Esophagus mucosa (tissue), 1 donor: ENCODE data around the gene TBX10. TPM values are rescaled to one million over a fixed set of nuclear protein-coding genes. Genes with fewer than 3 reads are reported as not detected.
"Not testable (repeated sequence)": the region's sequence is repeated elsewhere in the genome, so short reads cannot be mapped to it uniquely, and the experiment has no call there.

Experiments
- ATAC-seq: fragments of 200-7000 bp; cut with Tn5 transposase; one replicate; pipeline ENCODE4 v1.9.1; 2020
- total RNA-seq: library from RNA; stranded (reverse); gene quantifications from one replicate; pipeline ENCODE4 v1.2.4, GENCODE V29; 2023
- donor health status: DM: yes; HTN: yes; CAD: no.

The TBX10 gene
- total RNA-seq, 1 donor from 2014 or later = not detected

- no peak for ATAC-seq
Observed at GRCh38 chr11:67631411-67631810, 8.2 kb downstream of the TBX10 start.

- no peak for ATAC-seq
Observed at GRCh38 chr11:67630943-67631331, 8.6 kb downstream of the TBX10 start.

- peak; percentile 85 for ATAC-seq
Observed at GRCh38 chr11:67630228-67630942, 9.2 kb downstream of the TBX10 start.

- ATAC-seq = peak; percentile 68
Observed at GRCh38 chr11:67629386-67630227, 10.0 kb downstream of the TBX10 start, which contains the start of gene NUDT8. Gene NUDT8, minus strand, starts transcription at chr11:67629937. Its CDS starts 26 bp downstream, at chr11:67629911.

GRCh38 chr11:67628710-67629385 is 10.7 kb downstream of the TBX10 start:
- peak; percentile 37 for ATAC-seq

GRCh38 chr11:67627812-67628624 is 11.5 kb downstream of the TBX10 start:
- ATAC-seq = no peak

GRCh38 chr11:67627441-67627811 is 12.1 kb downstream of the TBX10 start:
- ATAC-seq = no peak

- ATAC-seq = no peak
Observed at GRCh38 chr11:67626970-67627369, 12.6 kb downstream of the TBX10 start.

- not testable (repeated sequence) for ATAC-seq
Observed at GRCh38 chr11:67626131-67626833, 13.3 kb downstream of the TBX10 start.

GRCh38 chr11:67623795-67624194 is 15.8 kb downstream of the TBX10 start:
- ATAC-seq = not testable (repeated sequence)

GRCh38 chr11:67622905-67623304 is 16.7 kb downstream of the TBX10 start:
- not testable (repeated sequence) for ATAC-seq

- ATAC-seq = not testable (repeated sequence)
Observed at GRCh38 chr11:67621928-67622327, 17.6 kb downstream of the TBX10 start.

- not testable (repeated sequence) for ATAC-seq
Observed at GRCh38 chr11:67620621-67621020, 18.9 kb downstream of the TBX10 start.

- ATAC-seq = not testable (repeated sequence)
Observed at GRCh38 chr11:67619683-67620618, 19.6 kb downstream of the TBX10 start.

- not testable (repeated sequence) for ATAC-seq
Observed at GRCh38 chr11:67618901-67619659, 20.5 kb downstream of the TBX10 start.

- ATAC-seq = no peak
Observed at GRCh38 chr11:67617243-67617953, 22.2 kb downstream of the TBX10 start.

GRCh38 chr11:67616431-67617242 is 22.9 kb downstream of the TBX10 start:
- ATAC-seq = no peak
